Hepatocyte (in vitro differentiated cells): ENCODE measurements around the gene SLC30A10.

Experiments used
- EZH2 ChIP-seq: fragments of 200-600 bp; sonication (generic); IDR thresholded peaks from 2 replicates; pipeline ENCODE4 v1.6.1; 2016; ENCODE audit warnings: antibody characterized with exemption, mild to moderate bottlenecking, borderline replicate concordance
- TF ChIP-seq, protein P1 (sequence below): fragments of 200-600 bp; sonication (generic); IDR thresholded peaks from 2 replicates; pipeline ENCODE4 v1.5.1; 2016; ENCODE audit warnings: antibody characterized with exemption, mild to moderate bottlenecking; ENCODE audit not compliant: poor library complexity

DNA sequence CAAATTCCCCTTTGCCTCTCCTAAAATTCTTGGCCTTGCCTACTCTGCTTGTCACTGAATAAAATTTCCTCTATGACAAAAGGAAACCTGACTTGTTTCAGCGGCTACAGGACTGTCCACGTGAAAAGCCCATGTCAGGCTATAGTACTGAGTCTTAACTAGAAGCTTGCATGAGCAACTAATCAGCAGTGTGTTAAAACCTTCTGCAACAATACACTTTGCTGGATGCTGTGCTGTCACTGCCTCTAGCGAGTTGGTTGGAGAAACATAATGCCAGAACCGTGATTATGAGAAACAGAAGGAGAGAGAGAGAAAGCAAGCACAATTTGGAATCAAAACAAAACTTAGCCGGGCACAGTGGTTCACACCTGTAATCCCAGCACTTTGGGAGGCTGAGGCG lies 25.7 kb upstream of the SLC30A10 start:
- TF ChIP-seq, protein P1, sequence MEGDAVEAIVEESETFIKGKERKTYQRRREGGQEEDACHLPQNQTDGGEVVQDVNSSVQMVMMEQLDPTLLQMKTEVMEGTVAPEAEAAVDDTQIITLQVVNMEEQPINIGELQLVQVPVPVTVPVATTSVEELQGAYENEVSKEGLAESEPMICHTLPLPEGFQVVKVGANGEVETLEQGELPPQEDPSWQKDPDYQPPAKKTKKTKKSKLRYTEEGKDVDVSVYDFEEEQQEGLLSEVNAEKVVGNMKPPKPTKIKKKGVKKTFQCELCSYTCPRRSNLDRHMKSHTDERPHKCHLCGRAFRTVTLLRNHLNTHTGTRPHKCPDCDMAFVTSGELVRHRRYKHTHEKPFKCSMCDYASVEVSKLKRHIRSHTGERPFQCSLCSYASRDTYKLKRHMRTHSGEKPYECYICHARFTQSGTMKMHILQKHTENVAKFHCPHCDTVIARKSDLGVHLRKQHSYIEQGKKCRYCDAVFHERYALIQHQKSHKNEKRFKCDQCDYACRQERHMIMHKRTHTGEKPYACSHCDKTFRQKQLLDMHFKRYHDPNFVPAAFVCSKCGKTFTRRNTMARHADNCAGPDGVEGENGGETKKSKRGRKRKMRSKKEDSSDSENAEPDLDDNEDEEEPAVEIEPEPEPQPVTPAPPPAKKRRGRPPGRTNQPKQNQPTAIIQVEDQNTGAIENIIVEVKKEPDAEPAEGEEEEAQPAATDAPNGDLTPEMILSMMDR = no peak
- TF ChIP-seq EZH2 = no peak
